ENCODE data around the gene HAUS3.

DNA sequence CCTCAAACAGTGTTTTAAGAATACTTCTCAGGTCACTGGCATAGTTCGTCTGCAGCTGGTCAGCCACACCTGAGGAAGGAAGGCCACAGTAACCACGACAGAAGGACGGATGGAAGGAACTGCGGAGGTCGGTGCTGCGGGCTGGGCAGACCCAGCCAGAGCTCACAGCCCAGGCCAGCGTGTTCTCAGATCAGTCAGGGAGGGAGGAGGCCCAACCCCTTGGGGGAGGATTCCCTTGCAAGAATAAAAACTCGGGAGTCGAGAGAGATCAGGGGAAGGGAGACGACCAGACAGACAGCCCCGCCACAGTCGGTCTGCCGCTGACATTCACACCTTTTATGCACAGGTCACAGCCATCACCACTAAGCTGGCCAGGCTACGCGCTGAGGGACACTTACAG is 31.3 kb upstream of the HAUS3 start:
- TF ChIP-seq CTCF (IDR thresholded peaks at IDR 0.05; ENCODE audit: insufficient read depth, low read length) (no peak), POLR2AphosphoS5 (IDR thresholded peaks at IDR 0.05; ENCODE audit: low read depth) (no peak)
